GM21515 (cell line): ENCODE data around the gene RAD52.
A peak's percentile ranks its signal among the peaks of the same experiment; 100 is the strongest.
"Not testable (repeated sequence)": the region's sequence is repeated elsewhere in the genome, so short reads cannot be mapped to it uniquely, and the experiment has no call there.

Experiments
- ATAC-seq: cut with Tn5 transposase; IDR thresholded peaks from one replicate; pipeline ENCODE4 v1.9.1; 2021; ENCODE audit not compliant: unreplicated experiment

The RAD52 gene

GRCh38 chr12:968545-968944 lies 19.1 kb upstream of the RAD52 start:
- no peak for ATAC-seq

- no peak for ATAC-seq
Observed at GRCh38 chr12:967641-968040, 18.1 kb upstream of the RAD52 start.

- no peak for ATAC-seq
Observed at GRCh38 chr12:966724-967123, 17.2 kb upstream of the RAD52 start.

- peak; percentile 64 for ATAC-seq
Observed at GRCh38 chr12:958588-959123, 9.2 kb upstream of the RAD52 start.

GRCh38 chr12:955939-956338 lies 6.4 kb upstream of the RAD52 start:
- ATAC-seq: no peak

GRCh38 chr12:954741-955140 lies 5.2 kb upstream of the RAD52 start:
- no peak for ATAC-seq

GRCh38 chr12:953776-954175 lies 4.3 kb upstream of the RAD52 start:
- ATAC-seq: no peak

- ATAC-seq: no peak
Observed at GRCh38 chr12:951176-951575, 1.7 kb upstream of the RAD52 start.

- no peak for ATAC-seq
Observed at GRCh38 chr12:948238-948637, 1.3 kb downstream of the RAD52 start.

- no peak for ATAC-seq
Observed at GRCh38 chr12:946631-947030, 2.9 kb downstream of the RAD52 start.

- no peak for ATAC-seq
Observed at GRCh38 chr12:946212-946611, 3.3 kb downstream of the RAD52 start.

GRCh38 chr12:944211-944610 lies 5.3 kb downstream of the RAD52 start:
- ATAC-seq: no peak

GRCh38 chr12:943051-943450 lies 6.4 kb downstream of the RAD52 start:
- ATAC-seq: no peak

GRCh38 chr12:938810-939209 lies 10.7 kb downstream of the RAD52 start:
- ATAC-seq: no peak

- ATAC-seq: no peak
Observed at GRCh38 chr12:936377-937345, 12.8 kb downstream of the RAD52 start.

GRCh38 chr12:935891-936290 lies 13.6 kb downstream of the RAD52 start:
- ATAC-seq: not testable (repeated sequence)

- no peak for ATAC-seq
Observed at GRCh38 chr12:931591-931990, 17.9 kb downstream of the RAD52 start.

GRCh38 chr12:931060-931459 lies 18.4 kb downstream of the RAD52 start:
- ATAC-seq: no peak

- ATAC-seq: no peak
Observed at GRCh38 chr12:926641-927040, 22.9 kb downstream of the RAD52 start.

- ATAC-seq: no peak
Observed at GRCh38 chr12:922285-922684, 27.2 kb downstream of the RAD52 start.

GRCh38 chr12:920676-921075 lies 28.8 kb downstream of the RAD52 start:
- ATAC-seq: no peak

- no peak for ATAC-seq
Observed at GRCh38 chr12:916712-917445, 32.6 kb downstream of the RAD52 start.
